ENCODE results near the gene ZNG1B. TPM values are rescaled to one million over a fixed set of nuclear protein-coding genes. Genes with fewer than 3 reads are reported as not detected.
"Not testable (repeated sequence)": the region's sequence is repeated elsewhere in the genome, so short reads cannot be mapped to it uniquely, and the experiment has no call there.

The ZNG1B gene
- total RNA-seq, 4 donors from 2014 or later, result 3.6 to 55.1 (median 28.3) TPM

DNA sequence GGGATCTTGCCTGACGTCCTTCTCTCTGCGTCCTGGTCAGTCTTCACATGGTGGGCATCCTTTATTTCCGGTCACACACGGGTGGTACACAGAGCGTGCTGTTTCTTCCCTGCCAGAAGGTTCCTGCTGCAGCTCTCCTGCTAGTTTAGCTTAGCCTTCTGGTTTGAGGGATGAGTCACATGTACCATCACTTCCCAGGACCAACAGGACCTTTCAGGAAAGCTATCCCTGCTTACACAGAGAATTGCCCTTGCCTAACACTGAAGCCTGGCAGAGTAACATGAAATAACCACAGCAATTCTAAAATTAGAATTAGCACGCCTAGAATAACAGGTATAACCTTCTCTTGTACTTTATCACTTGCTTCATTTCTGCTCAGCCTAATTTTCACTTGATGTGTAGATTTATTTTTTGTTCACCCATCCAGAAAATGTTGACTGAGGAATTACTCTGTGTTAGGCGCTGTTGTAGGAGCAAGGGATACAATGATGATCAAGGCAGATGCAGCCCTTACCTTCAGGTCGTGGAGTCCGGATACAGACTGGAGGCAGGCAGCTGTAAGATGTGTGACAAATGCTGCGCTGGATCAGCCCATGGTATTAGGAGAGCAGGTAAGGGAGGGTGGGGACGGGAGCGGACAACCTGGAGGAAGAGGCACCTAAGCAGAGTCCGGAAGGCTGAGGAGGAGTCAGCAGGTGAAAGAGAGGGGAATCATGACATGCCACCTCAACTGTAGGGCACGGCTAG, 70.1 kb downstream of the ZNG1B start:
- not testable (repeated sequence) for H3K9me3 ChIP-seq, DNase-seq
- peaks cover 5 to 16% of the 10 kb centered on the region in 2 donors for H3K27me3 ChIP-seq

DNA sequence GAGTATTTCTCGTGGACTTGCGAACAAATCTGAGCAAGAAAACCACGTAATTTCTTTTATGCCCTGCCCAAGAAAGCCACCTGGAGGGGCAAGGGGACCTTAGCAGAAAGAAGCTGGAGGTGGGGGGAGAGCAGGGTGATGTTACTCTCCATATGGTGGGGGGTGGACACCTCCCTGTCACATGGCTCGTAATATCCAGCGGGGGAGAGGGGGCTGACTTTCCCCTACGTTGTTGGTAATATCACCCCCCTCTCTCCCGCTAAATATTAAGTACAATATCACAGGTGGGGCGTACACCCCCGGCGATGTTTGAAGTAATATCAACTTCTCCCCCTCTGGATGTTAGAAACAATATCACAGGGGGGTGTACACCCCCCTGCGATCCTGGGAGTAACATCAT, 70.7 kb downstream of the ZNG1B start:
- DNase-seq; H3K9me3 ChIP-seq; H3K36me3 ChIP-seq; H3K4me1 ChIP-seq; H3K27ac ChIP-seq; H3K4me3 ChIP-seq; intact Hi-C loops (cut with DNase I; ENCODE audit: low total_unique reads): not testable (repeated sequence)
- H3K27me3 ChIP-seq, result peaks cover 5 to 10% of the 10 kb centered on the region in 2 donors

More for the DNA sequence above, 70.1 kb downstream of the ZNG1B start:
- H3K36me3 ChIP-seq; intact Hi-C loops (cut with DNase I; ENCODE audit: low total_unique reads); H3K4me1 ChIP-seq; H3K4me3 ChIP-seq; H3K27ac ChIP-seq: not testable (repeated sequence)

DNA sequence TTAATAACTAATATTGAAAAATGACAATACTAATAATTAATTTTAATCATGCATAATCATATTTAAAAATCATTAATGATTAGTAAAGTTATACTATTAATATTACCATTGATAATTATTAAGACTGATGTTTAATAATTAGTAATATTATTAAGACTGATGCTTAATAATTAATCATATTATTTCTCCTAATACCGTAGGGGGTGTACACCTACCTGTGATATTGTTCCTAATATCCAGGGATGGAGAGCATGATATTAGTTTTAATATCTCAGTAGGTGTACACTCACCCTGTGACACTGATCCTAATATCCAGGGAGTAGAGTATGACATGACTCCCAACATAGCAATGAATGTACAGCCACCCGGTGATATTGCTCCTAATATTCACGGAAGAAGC, 73.4 kb downstream of the ZNG1B start:
- intact Hi-C loops (cut with DNase I; ENCODE audit: low total_unique reads), result not testable (repeated sequence)

DNA sequence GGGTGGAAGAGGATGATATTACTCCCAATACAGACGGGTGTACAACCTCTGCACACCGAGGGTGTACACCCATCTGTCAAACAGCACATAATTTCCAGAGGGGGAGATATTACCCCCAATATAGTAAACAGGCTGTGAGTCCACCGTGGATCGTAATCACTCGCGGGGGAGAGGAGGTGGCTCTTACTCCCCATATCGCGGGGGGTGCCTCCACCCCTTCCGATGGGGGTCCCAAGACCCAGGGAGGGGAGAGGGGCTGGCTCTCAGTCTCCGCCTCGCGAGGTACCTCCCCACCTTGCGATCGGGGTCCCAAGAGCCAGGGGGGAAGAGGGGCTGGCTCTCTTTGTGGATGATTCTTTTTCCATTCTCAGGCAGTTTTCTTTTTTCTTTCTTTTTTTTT, 74.4 kb downstream of the ZNG1B start:
- H3K9me3 ChIP-seq; H3K4me3 ChIP-seq; H3K27ac ChIP-seq; DNase-seq; H3K4me1 ChIP-seq; intact Hi-C loops (cut with DNase I; ENCODE audit: low total_unique reads); H3K27me3 ChIP-seq; H3K36me3 ChIP-seq: not testable (repeated sequence)

More for the DNA sequence above, 73.4 kb downstream of the ZNG1B start:
- not testable (repeated sequence) for H3K4me3 ChIP-seq, DNase-seq, H3K27ac ChIP-seq, H3K9me3 ChIP-seq, H3K4me1 ChIP-seq, H3K27me3 ChIP-seq, H3K36me3 ChIP-seq

DNA sequence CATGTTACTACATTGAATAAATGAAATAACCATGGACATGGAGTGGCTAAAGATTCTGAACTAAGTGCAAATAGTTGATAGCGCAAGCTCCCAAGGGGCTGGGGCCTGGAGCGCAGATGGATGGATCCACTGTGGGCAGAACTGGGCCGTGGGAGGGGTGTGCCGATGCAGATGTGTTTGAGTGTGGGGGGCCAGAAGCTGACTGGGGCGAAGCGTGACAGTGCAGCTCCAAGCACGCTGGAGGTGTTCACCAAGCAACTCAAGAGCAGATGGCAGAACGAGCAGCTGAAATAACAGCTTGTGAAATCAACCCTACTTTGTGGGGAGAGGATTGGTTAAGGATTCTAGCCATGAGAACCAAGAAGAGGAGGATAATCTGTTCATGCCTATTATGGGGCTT, 78.0 kb downstream of the ZNG1B start:
- H3K27me3 ChIP-seq; DNase-seq; H3K36me3 ChIP-seq; H3K27ac ChIP-seq; H3K4me1 ChIP-seq; H3K4me3 ChIP-seq; intact Hi-C loops (cut with DNase I; ENCODE audit: low total_unique reads); H3K9me3 ChIP-seq: not testable (repeated sequence)

DNA sequence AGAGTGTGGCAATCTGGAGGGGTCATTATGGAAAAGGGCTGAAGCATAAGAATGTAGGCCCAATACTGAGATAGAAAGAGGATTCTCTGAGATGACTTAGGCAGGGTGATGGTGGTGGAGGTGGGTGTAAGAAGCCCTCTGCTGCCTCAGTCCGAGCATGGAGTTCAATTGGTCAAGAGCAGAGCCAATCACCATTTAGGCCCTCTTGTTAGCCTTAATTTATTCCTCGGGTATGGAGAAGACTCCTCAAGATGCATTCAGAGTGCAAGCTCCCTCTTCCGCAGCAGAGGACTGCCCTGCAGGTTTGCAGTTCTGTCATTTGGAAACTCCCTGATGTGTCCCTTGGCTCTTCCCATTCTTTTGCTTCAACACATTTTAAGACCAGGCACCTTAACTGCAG, 78.5 kb downstream of the ZNG1B start:
- H3K27me3 ChIP-seq; DNase-seq; H3K9me3 ChIP-seq; H3K36me3 ChIP-seq; H3K27ac ChIP-seq; H3K4me3 ChIP-seq; H3K4me1 ChIP-seq; intact Hi-C loops (cut with DNase I; ENCODE audit: low total_unique reads): not testable (repeated sequence)

DNA sequence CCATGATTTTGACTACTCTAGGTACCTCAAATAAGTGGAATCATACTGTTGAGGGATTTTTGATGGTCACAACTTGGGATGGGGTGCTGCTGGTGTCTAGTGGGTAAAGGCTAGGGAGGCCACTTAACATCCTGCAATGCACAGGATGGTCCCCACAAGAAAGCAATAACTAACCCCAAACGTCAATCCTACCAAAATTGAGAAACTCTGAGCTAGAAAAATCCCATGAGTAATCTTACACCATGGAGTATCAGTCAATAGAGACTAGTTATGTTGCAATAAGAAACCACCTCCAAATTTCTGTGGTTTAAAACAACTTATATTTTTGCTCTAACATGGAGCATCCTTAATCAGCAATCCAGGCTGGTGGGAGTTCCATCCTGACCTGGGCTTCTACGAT, 79.5 kb downstream of the ZNG1B start:
- H3K4me1 ChIP-seq; H3K9me3 ChIP-seq; H3K27ac ChIP-seq; H3K27me3 ChIP-seq; intact Hi-C loops (cut with DNase I; ENCODE audit: low total_unique reads); H3K4me3 ChIP-seq; DNase-seq; H3K36me3 ChIP-seq: not testable (repeated sequence)

DNA sequence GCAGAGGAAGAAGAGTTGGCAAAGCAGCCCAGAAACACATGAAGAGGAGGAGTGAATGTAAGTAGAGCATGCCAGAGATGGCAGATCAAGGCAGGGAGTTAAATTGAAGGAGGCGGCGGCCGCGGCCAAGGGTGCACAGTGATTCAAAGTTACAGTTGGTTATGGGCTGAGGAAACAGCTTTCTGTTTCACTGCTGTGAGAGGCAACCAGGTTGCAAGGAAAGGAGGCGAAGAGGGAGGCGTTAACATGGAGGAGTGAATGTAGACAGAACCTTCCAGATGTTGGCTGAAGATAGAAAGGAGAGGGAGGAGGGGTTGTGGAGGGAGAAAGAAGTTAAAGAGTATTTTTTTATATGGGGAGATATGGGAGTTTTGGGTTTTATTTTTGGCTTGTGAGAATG, 83.3 kb downstream of the ZNG1B start:
- H3K4me3 ChIP-seq; intact Hi-C loops (cut with DNase I; ENCODE audit: low total_unique reads): not testable (repeated sequence)
- DNase-seq, result peak; percentile 37 to 39

DNA sequence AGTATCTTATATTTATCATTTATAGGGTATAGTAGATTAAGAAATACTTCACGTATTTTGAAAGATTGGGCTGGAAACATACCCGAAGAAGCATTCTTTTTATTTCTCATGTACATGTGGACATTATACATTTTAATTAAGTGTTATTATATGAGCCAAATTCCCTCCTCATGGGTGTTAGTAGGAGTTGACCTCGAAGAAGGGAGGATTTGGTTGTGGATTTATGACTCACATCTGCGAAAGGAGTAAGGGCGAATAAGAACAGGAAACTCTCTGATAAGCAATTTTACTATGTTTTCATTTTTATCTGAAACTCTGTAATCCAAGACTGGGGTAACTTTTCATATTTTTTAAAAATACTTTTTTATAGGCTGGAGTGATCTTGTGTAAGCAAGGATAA, 84.0 kb downstream of the ZNG1B start:
- H3K36me3 ChIP-seq; H3K4me3 ChIP-seq; DNase-seq; H3K27ac ChIP-seq; H3K27me3 ChIP-seq; H3K4me1 ChIP-seq; intact Hi-C loops (cut with DNase I; ENCODE audit: low total_unique reads); H3K9me3 ChIP-seq: not testable (repeated sequence)

More for the DNA sequence above, 83.3 kb downstream of the ZNG1B start:
- H3K27ac ChIP-seq, H3K36me3 ChIP-seq, H3K27me3 ChIP-seq, H3K4me1 ChIP-seq, H3K9me3 ChIP-seq: not testable (repeated sequence)

DNA sequence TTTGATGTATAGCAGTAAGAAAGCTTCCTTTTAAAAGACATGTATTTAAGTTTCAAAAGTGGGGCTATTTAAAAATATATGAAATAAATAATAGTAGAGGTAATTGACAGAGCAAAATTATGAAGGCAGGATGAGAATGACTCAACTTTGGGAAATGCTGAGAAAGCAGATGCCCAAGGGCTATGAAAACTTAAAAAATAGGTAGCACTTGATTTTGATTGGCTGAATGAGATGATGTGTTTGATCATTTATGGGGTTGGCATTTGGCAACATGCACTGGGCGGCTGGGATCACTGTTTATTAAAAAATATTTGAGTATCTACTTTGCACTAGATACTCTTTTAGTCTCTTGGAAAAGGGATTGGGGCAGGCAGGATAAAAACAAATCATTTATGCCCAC, 87.5 kb downstream of the ZNG1B start:
- H3K27me3 ChIP-seq; intact Hi-C loops (cut with DNase I; ENCODE audit: low total_unique reads); H3K36me3 ChIP-seq; H3K27ac ChIP-seq; H3K4me1 ChIP-seq; H3K9me3 ChIP-seq; DNase-seq; H3K4me3 ChIP-seq: not testable (repeated sequence)

DNA sequence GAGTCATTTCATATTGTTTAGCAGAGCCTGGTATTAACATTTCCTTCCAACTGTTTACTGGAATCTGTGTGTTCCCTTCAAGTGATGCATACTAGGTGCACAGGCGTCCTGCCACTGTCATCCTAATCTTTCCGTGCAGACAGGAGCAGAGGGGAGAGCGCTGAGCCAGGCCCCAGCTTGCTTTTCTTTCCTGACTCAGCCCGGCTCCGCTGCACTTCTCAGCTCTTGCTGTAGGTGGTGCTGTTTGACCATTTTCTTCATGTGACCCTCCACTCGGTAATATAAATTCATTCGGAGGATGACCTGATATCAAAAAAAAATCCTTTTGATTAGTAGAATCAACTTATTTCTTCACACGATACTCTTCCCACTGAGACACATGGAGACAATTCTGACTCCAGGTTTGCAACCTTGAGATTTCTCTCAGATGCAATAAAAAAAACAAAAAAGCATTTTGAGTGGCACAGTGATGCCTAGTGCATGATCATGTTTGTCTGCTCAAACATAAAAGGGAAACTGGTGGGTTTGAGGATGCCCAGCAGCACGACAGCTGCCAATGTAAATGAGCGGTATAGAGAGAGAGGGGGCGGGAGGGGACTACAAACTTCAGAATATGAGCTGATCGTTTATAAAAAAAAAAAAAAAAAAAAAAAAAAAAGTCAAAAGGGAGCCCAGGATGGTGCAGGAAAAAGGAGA, 90.0 kb downstream of the ZNG1B start:
- H3K4me1 ChIP-seq; H3K4me3 ChIP-seq; intact Hi-C loops (cut with DNase I; ENCODE audit: low total_unique reads); H3K27ac ChIP-seq; DNase-seq; H3K36me3 ChIP-seq; H3K27me3 ChIP-seq; H3K9me3 ChIP-seq: not testable (repeated sequence)

DNA sequence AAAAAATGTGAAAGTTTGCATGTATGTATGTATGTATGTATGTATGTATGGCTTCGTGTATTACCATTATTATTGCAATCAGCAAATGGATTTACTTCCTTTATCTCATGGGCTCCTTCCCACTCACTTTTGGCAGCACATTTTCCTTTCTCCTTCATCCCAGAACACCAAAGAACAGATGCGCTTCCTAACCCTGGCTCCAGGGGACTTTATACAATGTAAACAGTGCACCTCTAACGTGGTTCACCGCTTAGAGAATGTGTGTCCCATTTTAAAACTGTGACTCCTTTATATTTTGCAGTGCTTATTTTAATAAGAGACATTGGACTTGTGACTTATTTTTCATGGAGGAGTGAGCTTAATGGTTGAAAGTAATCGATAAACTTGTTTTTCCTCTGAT, 90.6 kb downstream of the ZNG1B start:
- H3K9me3 ChIP-seq; H3K27ac ChIP-seq; H3K27me3 ChIP-seq; H3K36me3 ChIP-seq; intact Hi-C loops (cut with DNase I; ENCODE audit: low total_unique reads); H3K4me1 ChIP-seq; H3K4me3 ChIP-seq; DNase-seq: not testable (repeated sequence)

DNA sequence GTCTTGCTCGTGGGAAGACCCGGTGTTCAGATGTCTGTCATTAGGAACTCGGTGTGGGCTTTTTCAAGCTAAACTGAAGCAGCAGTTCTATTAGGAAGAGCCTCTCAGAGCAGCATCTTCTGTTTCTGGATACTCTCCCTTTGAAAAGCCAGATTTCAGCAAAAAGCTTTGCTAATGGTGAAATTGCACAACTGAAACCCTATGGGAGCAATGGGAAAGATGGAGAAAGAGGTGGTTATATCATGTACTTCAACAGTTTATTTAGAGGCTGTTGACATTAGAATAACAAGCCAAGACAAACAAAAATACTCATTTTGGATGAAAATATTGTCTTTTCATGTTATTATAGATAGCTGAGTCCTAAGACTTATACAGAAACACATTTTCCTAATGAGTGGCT, 91.4 kb downstream of the ZNG1B start:
- H3K4me1 ChIP-seq; H3K27me3 ChIP-seq; DNase-seq; H3K36me3 ChIP-seq; intact Hi-C loops (cut with DNase I; ENCODE audit: low total_unique reads); H3K27ac ChIP-seq; H3K9me3 ChIP-seq; H3K4me3 ChIP-seq: not testable (repeated sequence)

DNA sequence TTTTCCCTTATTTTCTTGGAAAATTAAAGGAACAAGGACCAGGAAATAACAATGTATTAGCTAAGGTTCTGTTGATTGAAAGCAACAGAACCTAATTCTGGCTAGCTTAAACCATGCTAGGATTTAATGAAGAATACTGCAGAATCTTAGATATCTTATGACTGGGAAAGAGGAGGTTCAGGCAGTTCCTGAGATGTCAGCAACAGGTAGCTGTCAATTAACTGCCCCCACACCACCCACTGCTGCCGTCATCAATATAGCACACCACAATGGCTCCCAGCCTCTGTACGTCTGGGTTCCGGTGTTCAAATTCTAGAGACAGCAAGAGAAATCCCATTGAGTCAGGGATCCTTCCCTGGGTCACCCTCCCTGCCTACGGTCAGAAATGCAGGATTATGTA, 95.5 kb downstream of the ZNG1B start:
- intact Hi-C loops (cut with DNase I; ENCODE audit: low total_unique reads); DNase-seq; H3K9me3 ChIP-seq; H3K27me3 ChIP-seq; H3K4me1 ChIP-seq; H3K27ac ChIP-seq; H3K36me3 ChIP-seq; H3K4me3 ChIP-seq: not testable (repeated sequence)

Data from uterus (tissue), 4 donors.